HepG2 (cell line): ENCODE measurements around the gene PAQR3. TPM values are rescaled to one million over a fixed set of nuclear protein-coding genes. Genes with fewer than 3 reads are reported as not detected.

Source experiments
- AFF4 ChIP-seq: sonication (generic); formaldehyde crosslinking; IDR thresholded peaks from 2 replicates; pipeline ENCODE4 v1.4.0; 2020; ENCODE audit warnings: missing genetic modification reagents
- ARNT ChIP-seq: fragments of 450-650 bp; IDR thresholded peaks from 2 replicates; pipeline ENCODE4 v1.6.1; 2017
- CAMTA2 ChIP-seq: sonication (generic); formaldehyde crosslinking; IDR thresholded peaks from 2 replicates; pipeline ENCODE4 v1.4.0; 2020; ENCODE audit warnings: mild to moderate bottlenecking, missing genetic modification reagents, borderline replicate concordance
- FOXK2 ChIP-seq: fragments of 450-650 bp; IDR thresholded peaks from 2 replicates; pipeline ENCODE4 v1.6.1; 2016
- FOXP1 ChIP-seq, 2 experiments: fragments of 450-650 bp in 1 of 2; IDR thresholded peaks; 2 replicates each; pipeline ENCODE4 v1.6.1; 2017 to 2018; ENCODE audit warnings: antibody characterized with exemption in 1 of 2
- HNF4G ChIP-seq, 2 experiments: sonication (generic) in 1 of 2; formaldehyde crosslinking in 1 of 2; IDR thresholded peaks; 2 replicates each; pipeline versions ENCODE4 v1.4.0 to v1.6.1; 2011 to 2020; ENCODE audit warnings: borderline replicate concordance in 2 of 2, low read depth in 2 of 2, mild to moderate bottlenecking in 2 of 2, low read length in 1 of 2, missing genetic modification reagents in 1 of 2, moderate library complexity in 1 of 2
- HNRNPK ChIP-seq: fragments of 200-400 bp; formaldehyde crosslinking; IDR thresholded peaks from 2 replicates; pipeline ENCODE4 v1.6.1; 2018; ENCODE audit warnings: low read length, low read depth, moderate library complexity, mild to moderate bottlenecking; ENCODE audit not compliant: poor library complexity, severe bottlenecking
- PITX1 ChIP-seq: sonication (generic); formaldehyde crosslinking; IDR thresholded peaks from 2 replicates; pipeline ENCODE4 v1.5.1; 2020; ENCODE audit warnings: mild to moderate bottlenecking, missing genetic modification reagents
- RELA ChIP-seq: sonication (generic); formaldehyde crosslinking; IDR thresholded peaks from 2 replicates; pipeline ENCODE4 v1.4.0; 2020; ENCODE audit warnings: missing genetic modification reagents
- SAFB2 ChIP-seq: sonication (generic); formaldehyde crosslinking; IDR thresholded peaks from 2 replicates; pipeline ENCODE4 v1.5.1; 2020; ENCODE audit warnings: missing genetic modification reagents, low read depth, mild to moderate bottlenecking, borderline replicate concordance
- SKI ChIP-seq: fragments of 450-650 bp; IDR thresholded peaks from one replicate; pipeline ENCODE4 v1.6.1; 2018; ENCODE audit warnings: mild to moderate bottlenecking; ENCODE audit not compliant: partially characterized antibody
- SNAPC4 ChIP-seq: sonication (generic); formaldehyde crosslinking; IDR thresholded peaks from 2 replicates; pipeline ENCODE4 v1.4.0; 2020; ENCODE audit warnings: mild to moderate bottlenecking, missing genetic modification reagents
- SUZ12 ChIP-seq: fragments of 150-350 bp; IDR thresholded peaks from 2 replicates; pipeline ENCODE4 v1.6.1; 2014; ENCODE audit warnings: low read depth, low read length
- ZBTB10 ChIP-seq: sonication (generic); formaldehyde crosslinking; IDR thresholded peaks from 2 replicates; pipeline ENCODE4 v1.4.0; 2020; ENCODE audit warnings: missing genetic modification reagents, borderline replicate concordance
- ZFYVE20 ChIP-seq: sonication (generic); formaldehyde crosslinking; IDR thresholded peaks from 2 replicates; pipeline ENCODE4 v1.8.0; 2023; ENCODE audit warnings: low read depth, mild to moderate bottlenecking, moderate library complexity, missing genetic modification reagents, borderline replicate concordance
- ZMYM4 ChIP-seq: sonication (generic); formaldehyde crosslinking; IDR thresholded peaks from 2 replicates; pipeline ENCODE4 v1.8.1; 2023; ENCODE audit warnings: mild to moderate bottlenecking, missing genetic modification reagents
- ZNF101 ChIP-seq: sonication (generic); formaldehyde crosslinking; IDR thresholded peaks from 2 replicates; pipeline ENCODE4 v1.4.0; 2020; ENCODE audit warnings: mild to moderate bottlenecking, low read depth, missing genetic modification reagents, borderline replicate concordance
- ZNF143 ChIP-seq: sonication (generic); formaldehyde crosslinking; IDR thresholded peaks from 2 replicates; pipeline ENCODE4 v1.4.0; 2020; ENCODE audit warnings: missing genetic modification reagents
- ZNF782 ChIP-seq: sonication (generic); formaldehyde crosslinking; IDR thresholded peaks from 2 replicates; pipeline ENCODE4 v1.4.0; 2020; ENCODE audit warnings: missing genetic modification reagents, mild to moderate bottlenecking, borderline replicate concordance
- polyA plus RNA-seq, 8 experiments: library from polyadenylated mRNA; depleted of rRNA in 3 of 8; stranded (reverse) in 7 of 8; unstranded in 1 of 8; fragments of >200 nt; fragmentation: Illumina TruSeq in 4 of 8; extraction: Trizol in 4 of 8; gene quantifications; 2 replicates each; pipeline versions ENCODE4 v1.2.1 to v1.2.3, GENCODE V29; 2011 to 2016; ENCODE audit warnings: low read depth in 4 of 8, missing spikeins in 1 of 8, mixed read lengths in 1 of 8; ENCODE audit not compliant: insufficient read depth in 1 of 8
- total RNA-seq, 5 experiments: library from RNA; depleted of rRNA; stranded (reverse); fragments of >200 nt; fragmentation: Illumina TruSeq; extraction: Trizol; gene quantifications; 2 replicates each; pipeline ENCODE4 v1.2.3, GENCODE V29; 2016; ENCODE audit warnings: low read depth in 1 of 5

The PAQR3 gene
- total and polyA plus RNA-seq, 2 of the 13 experiments (the other 11 are each of a cell fraction or from before 2014, with no cell fraction given): 9.9 to 13.6 TPM

GRCh38 chr4:78862314-78862737, 76.9 kb downstream of the PAQR3 start (continued):
- TF ChIP-seq ZNF101 (CRISPR knock-in tag): no peak
- no peak for TF ChIP-seq AFF4
- TF ChIP-seq SUZ12: no peak
- peak; percentile 87 for TF ChIP-seq ZMYM4 (CRISPR knock-in tag)
- TF ChIP-seq SNAPC4 (CRISPR knock-in tag): no peak
- no peak for TF ChIP-seq ZNF782 (CRISPR knock-in tag)
- no peak for TF ChIP-seq ZNF143 (CRISPR knock-in tag)
- no peak for TF ChIP-seq SKI
- peak; percentile 47; the same call in 1 of the 2 replicates for TF ChIP-seq FOXP1 (IDR thresholded peaks at IDR 0.05)
- peak; percentile 57; the same call in 1 of the 2 replicates for TF ChIP-seq FOXP1 (CRISPR knock-in tag; IDR thresholded peaks at IDR 0.05)
- no peak for TF ChIP-seq HNRNPK
- no peak for TF ChIP-seq PITX1 (CRISPR knock-in tag)
- TF ChIP-seq CAMTA2 (CRISPR knock-in tag): no peak
- TF ChIP-seq ARNT: no peak
- TF ChIP-seq ZFYVE20 (CRISPR knock-in tag): no peak
- no peak for TF ChIP-seq ZBTB10
- no peak for TF ChIP-seq SAFB2
- TF ChIP-seq FOXK2: no peak
- TF ChIP-seq RELA (CRISPR knock-in tag): no peak
- TF ChIP-seq HNF4G (IDR thresholded peaks at IDR 0.05; ENCODE audit: borderline replicate concordance, low read depth, low read length): peak; percentile 87
- TF ChIP-seq HNF4G (CRISPR knock-in tag; IDR thresholded peaks at IDR 0.05; ENCODE audit: borderline replicate concordance, low read depth): no peak
